GM21423 (cell line): ENCODE measurements around the gene LBHD1.
"Not testable (repeated sequence)": the region's sequence is repeated elsewhere in the genome, so short reads cannot be mapped to it uniquely, and the experiment has no call there.

ENCODE experiments used
- ATAC-seq: cut with Tn5 transposase; IDR thresholded peaks from one replicate; pipeline ENCODE4 v1.9.1; 2021; ENCODE audit warnings: mild to moderate bottlenecking, moderate library complexity; ENCODE audit not compliant: unreplicated experiment

LBHD1 gene

DNA sequence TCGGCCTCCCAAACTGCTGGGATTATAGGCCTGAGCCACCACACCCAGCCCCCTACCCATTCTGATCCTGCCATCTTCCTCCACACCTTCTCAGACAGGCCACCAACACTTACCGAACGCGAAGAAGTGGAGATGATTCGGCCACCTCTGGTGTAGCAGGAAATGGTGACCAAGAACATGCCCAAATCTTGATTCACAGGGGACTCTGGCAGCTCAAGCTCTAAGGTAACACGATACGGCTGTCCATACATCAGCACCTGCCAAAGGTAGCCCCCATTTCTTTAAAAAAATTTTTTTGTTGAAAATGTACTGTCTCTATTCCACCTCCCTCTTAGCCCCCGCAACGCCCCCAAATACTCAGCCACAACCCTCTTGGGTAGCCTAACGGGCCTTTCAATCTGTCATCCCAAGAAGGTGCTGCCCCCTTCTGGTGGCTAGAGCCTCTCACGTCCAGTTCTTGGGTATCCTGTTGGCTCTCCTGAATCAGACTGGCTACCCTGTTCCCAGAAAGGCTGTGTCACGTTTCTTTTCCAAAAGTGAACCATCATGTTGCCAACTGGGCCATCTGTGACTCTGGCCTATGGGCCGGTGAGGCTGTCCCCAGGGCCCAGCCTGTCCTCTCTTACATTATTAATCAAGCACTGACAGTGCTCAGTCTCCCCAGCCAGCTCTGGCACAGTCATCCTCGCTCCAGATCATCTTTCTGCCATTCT is 22.5 kb upstream of the LBHD1 start:
- no peak for ATAC-seq

- ATAC-seq: not testable (repeated sequence)
Measured at GRCh38 chr11:62693624-62694023, 21.6 kb upstream of the LBHD1 start.

- ATAC-seq: no peak
Measured at GRCh38 chr11:62689421-62690183, 17.5 kb upstream of the LBHD1 start, which contains the start of gene LRRN4CL. Gene LRRN4CL, minus strand, starts transcription at chr11:62689530. Its CDS starts 1,022 bp downstream, at chr11:62688508.

DNA sequence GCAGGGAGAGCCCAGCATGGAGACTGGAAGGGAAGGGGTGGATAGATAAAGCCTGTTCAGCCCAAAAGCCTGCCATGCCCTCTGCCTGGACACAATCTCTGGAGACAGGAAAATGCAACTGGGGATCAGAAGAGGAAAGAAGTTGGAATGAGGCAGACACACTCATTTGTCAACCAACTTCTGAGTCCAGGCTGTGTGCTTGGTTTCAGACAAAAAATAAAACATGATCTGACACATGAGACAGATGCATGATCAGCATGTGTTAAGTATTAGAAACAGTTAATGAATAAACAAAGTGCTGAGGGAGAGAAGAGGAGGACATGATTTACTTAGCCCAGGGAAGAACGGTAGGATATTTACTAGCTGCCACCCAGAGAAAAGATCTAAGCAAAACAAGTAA is 16.4 kb upstream of the LBHD1 start:
- no peak for ATAC-seq

DNA sequence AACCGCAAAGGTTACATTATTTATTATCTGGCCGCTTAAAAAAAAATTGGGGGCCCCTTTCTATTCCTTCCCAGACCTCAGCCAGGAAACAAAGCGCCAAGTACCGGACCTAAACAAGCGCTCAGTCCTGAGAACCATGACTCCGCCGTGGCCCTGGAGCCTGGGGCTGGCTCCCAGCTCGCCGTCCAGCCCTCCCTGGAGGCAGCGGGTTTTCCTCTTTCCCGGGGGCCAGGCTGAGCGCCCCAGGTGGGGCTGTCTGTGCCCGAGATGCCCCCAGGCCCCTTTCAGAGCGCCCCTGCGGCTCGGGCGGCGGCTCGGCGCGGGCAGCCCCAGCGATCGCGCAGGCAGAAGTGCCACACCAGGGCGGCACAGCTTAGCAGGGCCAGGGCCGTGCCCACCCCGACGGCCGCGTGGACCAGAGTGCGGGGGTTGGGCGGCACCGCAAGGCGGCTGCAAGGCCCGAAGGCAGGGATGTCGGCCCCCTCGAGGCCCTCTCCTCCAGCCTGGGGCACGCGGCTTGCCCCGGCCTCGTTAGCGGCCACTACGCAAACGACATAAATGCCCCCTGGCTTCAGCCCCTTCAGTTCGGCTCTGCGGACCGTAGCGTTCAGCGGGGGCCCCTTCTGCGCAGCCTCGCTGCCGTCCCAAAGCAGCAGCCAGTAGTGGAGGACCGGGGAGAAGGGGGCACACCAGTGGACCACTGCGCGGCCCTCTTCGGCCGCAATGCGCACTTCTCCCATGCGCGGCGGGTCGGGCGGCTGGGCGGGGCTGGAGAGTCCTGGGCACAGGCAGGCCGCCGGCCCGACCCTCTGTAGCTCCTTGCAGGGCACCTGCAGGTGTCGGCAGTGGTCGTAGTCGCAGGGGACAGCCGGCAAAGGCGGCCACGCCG is 15.7 kb upstream of the LBHD1 start:
- ATAC-seq: no peak

GRCh38 chr11:62682518-62682917 is 10.5 kb upstream of the LBHD1 start:
- ATAC-seq: no peak

- ATAC-seq: no peak
Measured at GRCh38 chr11:62680825-62681240, 8.8 kb upstream of the LBHD1 start.

GRCh38 chr11:62678770-62679696 is 7.0 kb upstream of the LBHD1 start, which contains the start of gene UBXN1:
Gene UBXN1, minus strand, starts transcription at chr11:62679073. Its CDS starts 150 bp downstream, at chr11:62678923.
- peak; percentile 76 for ATAC-seq

DNA sequence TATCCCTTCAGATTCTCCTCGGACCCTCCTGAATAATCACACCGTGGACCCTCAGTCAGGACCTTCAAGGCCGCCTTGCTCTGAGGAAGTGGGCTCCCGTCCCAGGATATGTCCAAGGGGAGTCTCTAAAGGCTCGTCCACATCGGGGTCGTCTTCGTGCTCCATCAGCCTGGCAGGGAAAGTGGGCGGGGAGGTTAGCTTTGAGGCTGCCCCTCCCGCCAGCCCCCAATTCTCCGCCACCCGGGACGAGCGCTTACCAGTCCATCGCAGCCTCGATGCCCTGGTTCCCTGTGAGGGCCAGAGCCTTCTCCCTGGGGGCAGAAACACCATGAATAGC is 6.3 kb upstream of the LBHD1 start:
- ATAC-seq: peak; percentile 10

- no peak for ATAC-seq
Measured at GRCh38 chr11:62677714-62678113, 5.6 kb upstream of the LBHD1 start.

GRCh38 chr11:62677156-62677555 is 5.1 kb upstream of the LBHD1 start:
- no peak for ATAC-seq

DNA sequence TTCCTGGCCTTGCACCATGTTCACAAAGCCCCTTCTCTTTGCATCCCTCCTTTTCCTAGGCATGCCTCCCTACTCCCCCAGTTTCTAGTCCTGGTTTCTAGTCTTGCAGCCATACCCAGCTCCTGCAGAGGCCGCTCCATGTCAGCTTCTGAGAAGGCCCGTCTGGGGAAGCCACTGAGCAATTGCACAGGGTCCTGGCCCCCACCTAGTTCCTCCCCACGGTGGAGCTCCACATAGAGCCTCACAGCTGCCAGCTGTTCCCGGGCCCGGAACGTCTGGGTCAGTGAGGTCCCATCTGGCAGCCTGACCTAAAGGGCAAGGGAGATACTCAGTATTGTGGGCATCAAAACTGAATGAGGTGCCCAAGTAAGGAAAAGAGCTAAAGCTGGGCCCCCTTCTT is 4.6 kb upstream of the LBHD1 start:
- ATAC-seq: no peak

GRCh38 chr11:62675415-62675814 is 3.3 kb upstream of the LBHD1 start:
- not testable (repeated sequence) for ATAC-seq

GRCh38 chr11:62673196-62673525 is 1.1 kb upstream of the LBHD1 start:
- no peak for ATAC-seq

- ATAC-seq: no peak
Measured at GRCh38 chr11:62671236-62671607, 845 bp downstream of the LBHD1 start.

- no peak for ATAC-seq
Measured at GRCh38 chr11:62669420-62670161, 2.5 kb downstream of the LBHD1 start.

GRCh38 chr11:62667460-62667859 is 4.6 kb downstream of the LBHD1 start:
- ATAC-seq: no peak

- ATAC-seq: no peak
Measured at GRCh38 chr11:62666259-62666926, 5.7 kb downstream of the LBHD1 start.

- ATAC-seq: peak; percentile 18
Measured at GRCh38 chr11:62665599-62666258, 6.3 kb downstream of the LBHD1 start.
